Smooth muscle cell (in vitro differentiated cells): Measurements from ENCODE around the gene CCSER1. TPM values are rescaled to one million over a fixed set of nuclear protein-coding genes. Genes with fewer than 3 reads are reported as not detected.

ENCODE experiments used
- DNase-seq: peaks from one replicate; lab custom pipeline; 2025; ENCODE audit not compliant: unreplicated experiment; lab: John Stamatoyannopoulos, UW
- H2AFZ ChIP-seq: fragments of 200-600 bp; sonication (generic); 2 replicates; pipeline ENCODE4 v1.6.0; 2016; ENCODE audit warnings: antibody characterized with exemption, low read depth, mild to moderate bottlenecking
- H3F3A ChIP-seq: fragments of 200-600 bp; sonication (generic); 2 replicates; pipeline ENCODE4 v1.6.0; 2017; ENCODE audit warnings: antibody characterized with exemption, low read depth
- H3K27ac ChIP-seq: fragments of 200-600 bp; sonication (generic); 2 replicates; pipeline ENCODE4 v1.5.1; 2016; ENCODE audit warnings: low read depth, mild to moderate bottlenecking
- H3K27me3 ChIP-seq: fragments of 200-600 bp; sonication (generic); 2 replicates; pipeline ENCODE4 v1.6.1; 2016; ENCODE audit warnings: low read depth, mild to moderate bottlenecking
- H3K36me3 ChIP-seq: fragments of 200-600 bp; sonication (generic); 2 replicates; pipeline ENCODE4 v1.5.1; 2016; ENCODE audit warnings: low read depth
- H3K4me1 ChIP-seq: fragments of 200-600 bp; sonication (generic); 2 replicates; pipeline ENCODE4 v1.5.1; 2016; ENCODE audit warnings: low read depth
- H3K4me2 ChIP-seq: fragments of 200-600 bp; sonication (generic); 2 replicates; pipeline ENCODE4 v1.6.0; 2016; ENCODE audit warnings: mild to moderate bottlenecking
- H3K4me3 ChIP-seq: fragments of 200-600 bp; sonication (generic); 2 replicates; pipeline ENCODE4 v1.5.1; 2016; ENCODE audit warnings: mild to moderate bottlenecking
- H3K79me2 ChIP-seq: fragments of 200-600 bp; sonication (generic); 2 replicates; pipeline ENCODE4 v1.6.0; 2016; ENCODE audit warnings: low read depth, mild to moderate bottlenecking
- H3K9ac ChIP-seq: fragments of 200-600 bp; sonication (generic); 2 replicates; pipeline ENCODE4 v1.6.0; 2016; ENCODE audit warnings: low read depth
- H3K9me3 ChIP-seq: fragments of 200-600 bp; sonication (generic); replicated peaks from 2 replicates; pipeline ENCODE4 v1.5.1; 2016; ENCODE audit warnings: low read depth
- H4K20me1 ChIP-seq: fragments of 200-600 bp; sonication (generic); 2 replicates; pipeline ENCODE4 v1.6.0; 2016; ENCODE audit warnings: low read depth
- CTCF ChIP-seq: fragments of 200-600 bp; sonication (generic); IDR thresholded peaks from 2 replicates; pipeline ENCODE4 v1.5.1; 2017; ENCODE audit warnings: borderline replicate concordance, mild to moderate bottlenecking, antibody characterized with exemption; ENCODE audit not compliant: insufficient read depth, poor library complexity, severe bottlenecking
- WGBS: methylation state at CpG from one replicate; pipeline ENCODE4 v1.1.7; 2016; ENCODE audit warnings: low lambda C conversion rate; 5-methylcytosine and 5-hydroxymethylcytosine counted together
- polyA plus RNA-seq: library from polyadenylated mRNA; unstranded; fragments of >200 nt; fragmentation: Nextera tagmentation; extraction: Ambion mirVana; gene quantifications from 2 replicates; pipeline ENCODE4 v1.2.1, GENCODE V29; 2016
- total RNA-seq: library from RNA; depleted of rRNA; stranded (reverse); fragments of >200 nt; gene quantifications from 2 replicates; pipeline ENCODE4 v1.2.3, GENCODE V29; 2014

Gene CCSER1
- total and polyA plus RNA-seq, 2 experiments from 2014 or later: 0.76 TPM; not detected in 1

- DNase-seq: no peak
- Histone ChIP-seq H3K9ac (no peak overlapping the region), H3K36me3 (no peaks in the 10 kb centered on the region), H3K4me2 (no peak overlapping the region), H3K27me3 (peaks cover 51% of the 10 kb centered on the region), H3K79me2 (no peaks in the 10 kb centered on the region), H2AFZ (no peak overlapping the region), H4K20me1 (no peaks in the 10 kb centered on the region), H3K27ac (no peak overlapping the region), H3K4me1 (no peaks in the 10 kb centered on the region), H3F3A (no peaks in the 10 kb centered on the region), H3K9me3 (no peaks in the 10 kb centered on the region), H3K4me3 (no peak overlapping the region)
- TF ChIP-seq CTCF: no peak
- WGBS: 86% methylated on average over 5 of the region's 5 CpGs
These were observed 2.9 kb downstream of the CCSER1 start for GRCh38 chr4:90130076-90130475.

GRCh38 chr4:90137555-90137954 is 10.4 kb downstream of the CCSER1 start:
- no peak for DNase-seq

GRCh38 chr4:90142081-90142480 is 14.9 kb downstream of the CCSER1 start:
- 40% methylated on average over 1 of the region's 1 CpG for WGBS
- Histone ChIP-seq H2AFZ (no peak overlapping the region), H3K9me3 (no peaks in the 10 kb centered on the region), H3K4me1 (no peaks in the 10 kb centered on the region), H3F3A (no peaks in the 10 kb centered on the region), H3K4me3 (no peak overlapping the region), H3K4me2 (no peak overlapping the region), H3K79me2 (no peaks in the 10 kb centered on the region), H3K27ac (no peak overlapping the region), H4K20me1 (no peaks in the 10 kb centered on the region), H3K27me3 (no peaks in the 10 kb centered on the region), H3K9ac (no peak overlapping the region), H3K36me3 (no peaks in the 10 kb centered on the region)
- DNase-seq: no peak
- TF ChIP-seq CTCF: no peak

More at GRCh38 chr4:90137555-90137954, 10.4 kb downstream of the CCSER1 start:
- Histone ChIP-seq H3K27ac (no peak overlapping the region), H3K27me3 (peaks cover 11% of the 10 kb centered on the region), H3F3A (no peaks in the 10 kb centered on the region), H3K79me2 (no peaks in the 10 kb centered on the region), H3K4me2 (no peak overlapping the region), H3K9me3 (no peaks in the 10 kb centered on the region), H3K4me3 (no peak overlapping the region), H3K9ac (no peak overlapping the region), H3K4me1 (no peaks in the 10 kb centered on the region), H4K20me1 (no peaks in the 10 kb centered on the region), H2AFZ (no peak overlapping the region), H3K36me3 (no peaks in the 10 kb centered on the region)
- WGBS: 29% methylated on average over 4 of the region's 4 CpGs
- TF ChIP-seq CTCF: no peak

- Histone ChIP-seq H3K9me3 (no peaks in the 10 kb centered on the region), H3K9ac (no peak overlapping the region), H2AFZ (no peak overlapping the region), H3K79me2 (no peaks in the 10 kb centered on the region), H3K4me3 (no peak overlapping the region), H3K27ac (no peak overlapping the region), H3K27me3 (no peaks in the 10 kb centered on the region), H4K20me1 (no peaks in the 10 kb centered on the region), H3K4me1 (no peaks in the 10 kb centered on the region), H3K4me2 (no peak overlapping the region), H3K36me3 (no peaks in the 10 kb centered on the region), H3F3A (no peaks in the 10 kb centered on the region)
- WGBS: 73% methylated on average over 2 of the region's 2 CpGs
- TF ChIP-seq CTCF: no peak
- no peak for DNase-seq
These were observed 18.1 kb downstream of the CCSER1 start for GRCh38 chr4:90145319-90145718.
